ENCODE results near the gene TBC1D14. TPM values are rescaled to one million over a fixed set of nuclear protein-coding genes. Genes with fewer than 3 reads are reported as not detected.
A peak's percentile ranks its signal among the peaks of the same experiment; 100 is the strongest.

Gene TBC1D14
- polyA plus RNA-seq, 3 donors = 36.3 to 44.7 (median 39.3) TPM

- intact Hi-C loops (cut with micrococcal nuclease) = no loop called here
- Mint-ChIP-seq H3K4me1 (peaks cover 60% of the 10 kb centered on the region), H3K4me3 (no peak overlapping the region), H3K27me3 (ENCODE audit: low read depth in 3 of 3) (no peaks in the 10 kb centered on the region), H3K9me3 (no peaks in the 10 kb centered on the region), H3K27ac (peak overlapping the region in 1 of 7 donors; percentile 51), H3K36me3 (peaks cover 25 to 26% of the 10 kb centered on the region in 2 donors)
- no peak overlapping the region for H2AFZ ChIP-seq (ENCODE audit: insufficient read depth, low read depth, low read length, poor library complexity, severe bottlenecking)
- no peak overlapping the region for H3K9ac ChIP-seq (ENCODE audit: insufficient read depth, low read length, poor library complexity, severe bottlenecking)
- H3K27me3 ChIP-seq (ENCODE audit: control insufficient read depth in 2 of 2, insufficient read depth in 2 of 2, low read length in 2 of 2) = no peaks in the 10 kb centered on the region
- WGBS (ENCODE audit: insufficient coverage) = 97% methylated on average over 18 of the region's 20 CpGs
- DNase-seq = no peak
- H3K36me3 ChIP-seq (replicated peaks in 1 of 2; ENCODE audit: control insufficient read depth in 1 of 2, insufficient read depth in 2 of 2, low read length in 2 of 2) = peaks cover 5 to 27% of the 10 kb centered on the region in 2 donors
- H3K4me1 ChIP-seq (ENCODE audit: control insufficient read depth in 1 of 2, insufficient read depth in 2 of 2, low read length in 2 of 2) = peaks cover 37% of the 10 kb centered on the region in 2 donors
- H3K4me2 ChIP-seq (replicated peaks; ENCODE audit: extremely low read depth, low read length, poor library complexity, severe bottlenecking) = no peak overlapping the region
- no peak overlapping the region for H3K4me3 ChIP-seq (replicated peaks in 1 of 3; ENCODE audit: low read depth in 2 of 3, low read length in 3 of 3)
- no peak for TF ChIP-seq CTCF (IDR thresholded peaks at IDR 0.05)
- H3K79me2 ChIP-seq (ENCODE audit: insufficient read depth, low read length) = peaks cover 90% of the 10 kb centered on the region
- H3K9me3 ChIP-seq (replicated peaks in 1 of 2; ENCODE audit: control insufficient read depth in 1 of 2, insufficient read depth in 1 of 2, low read length in 2 of 2) = no peaks in the 10 kb centered on the region
- no peak overlapping the region for H3K27ac ChIP-seq (ENCODE audit: low read depth in 1 of 2, low read length in 2 of 2)
- peaks cover 99% of the 10 kb centered on the region for H4K20me1 ChIP-seq (ENCODE audit: insufficient read depth, low read length)
Measured at GRCh38 chr4:6960628-6961412, 51.2 kb downstream of the TBC1D14 start.

- H3K9me3 Mint-ChIP-seq = no peaks in the 10 kb centered on the region
- intact Hi-C loops (cut with micrococcal nuclease) = no loop called here
- WGBS (ENCODE audit: insufficient coverage) = 98% methylated on average over 18 of the region's 20 CpGs
- peaks cover 56% of the 10 kb centered on the region for H3K4me1 Mint-ChIP-seq
- no peak overlapping the region for H3K27ac ChIP-seq (ENCODE audit: low read depth in 1 of 2, low read length in 2 of 2)
- H3K27ac Mint-ChIP-seq = peak overlapping the region in 1 of 7 donors; percentile 42
- H3K4me2 ChIP-seq (replicated peaks; ENCODE audit: extremely low read depth, low read length, poor library complexity, severe bottlenecking) = no peak overlapping the region
- no peak for DNase-seq
- H3K79me2 ChIP-seq (ENCODE audit: insufficient read depth, low read length) = peaks cover 90% of the 10 kb centered on the region
- peaks cover 37% of the 10 kb centered on the region in 2 donors for H3K4me1 ChIP-seq (ENCODE audit: control insufficient read depth in 1 of 2, insufficient read depth in 2 of 2, low read length in 2 of 2)
- no peak overlapping the region for H3K4me3 Mint-ChIP-seq
- no peak overlapping the region for H2AFZ ChIP-seq (ENCODE audit: insufficient read depth, low read depth, low read length, poor library complexity, severe bottlenecking)
- no peak overlapping the region for H3K9ac ChIP-seq (ENCODE audit: insufficient read depth, low read length, poor library complexity, severe bottlenecking)
- H3K36me3 Mint-ChIP-seq = peaks cover 19 to 20% of the 10 kb centered on the region in 2 donors
- H3K27me3 ChIP-seq (ENCODE audit: control insufficient read depth in 2 of 2, insufficient read depth in 2 of 2, low read length in 2 of 2) = no peaks in the 10 kb centered on the region
- H3K4me3 ChIP-seq (replicated peaks in 1 of 3; ENCODE audit: low read depth in 2 of 3, low read length in 3 of 3) = no peak overlapping the region
- no peak for TF ChIP-seq CTCF (IDR thresholded peaks at IDR 0.05)
- H3K9me3 ChIP-seq (replicated peaks in 1 of 2; ENCODE audit: control insufficient read depth in 1 of 2, insufficient read depth in 1 of 2, low read length in 2 of 2) = no peaks in the 10 kb centered on the region
- H3K36me3 ChIP-seq (replicated peaks in 1 of 2; ENCODE audit: control insufficient read depth in 1 of 2, insufficient read depth in 2 of 2, low read length in 2 of 2) = peaks cover 0 to 19% of the 10 kb centered on the region in 2 donors
- H4K20me1 ChIP-seq (ENCODE audit: insufficient read depth, low read length) = peaks cover 99% of the 10 kb centered on the region
- H3K27me3 Mint-ChIP-seq (ENCODE audit: low read depth in 3 of 3) = no peaks in the 10 kb centered on the region
Measured at GRCh38 chr4:6961496-6962210, 52.0 kb downstream of the TBC1D14 start.

All from CD14-positive monocyte (primary cell).